Superior temporal gyrus (tissue), 1 donor: Measurements from ENCODE around the gene CCDC82.

Experiments
- DNase-seq: peaks from one replicate; pipeline ENCODE4 v3.0.0-alpha.2; 2016; ENCODE audit errors: extremely low spot score

Gene CCDC82

DNA sequence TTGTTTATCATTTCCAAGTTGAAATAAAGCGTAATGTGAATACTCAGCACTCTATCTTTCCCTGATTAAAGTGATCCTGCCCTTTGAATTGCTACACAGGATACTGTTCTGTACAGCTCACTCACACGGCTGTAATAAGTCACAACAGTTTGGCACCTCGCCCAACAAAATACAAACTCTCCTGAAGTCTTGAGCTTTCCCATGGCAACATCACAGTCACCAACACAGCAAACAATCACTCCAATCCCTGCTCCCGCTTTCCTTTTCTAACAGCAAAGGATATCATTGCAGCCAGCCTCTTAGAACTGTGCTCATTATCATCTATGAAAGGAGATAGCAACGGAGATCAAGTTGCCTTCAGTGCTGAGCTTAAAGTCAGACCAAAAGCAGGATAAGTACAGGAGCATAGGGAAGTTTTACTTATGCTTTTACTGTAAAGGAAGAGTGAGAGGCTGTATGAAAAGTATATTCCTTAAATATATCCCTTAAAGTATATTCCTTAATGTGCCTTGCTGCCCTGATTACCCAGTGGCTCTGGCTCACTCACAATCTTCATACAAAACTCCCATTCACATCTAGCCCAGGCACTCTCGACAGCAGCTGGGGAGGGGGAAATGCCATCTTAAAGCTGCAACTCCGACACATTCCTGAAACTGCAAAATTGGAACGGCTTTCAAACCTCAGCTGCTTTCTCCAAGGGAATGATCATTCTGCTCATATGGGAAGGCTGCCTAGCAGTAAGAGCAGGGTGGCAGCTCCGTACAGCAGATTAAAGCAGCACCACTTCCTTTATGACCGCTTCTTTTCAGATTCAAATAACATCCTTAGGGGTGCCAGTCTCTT is 82.6 kb downstream of the CCDC82 start:
- peak; percentile 68 for DNase-seq

DNA sequence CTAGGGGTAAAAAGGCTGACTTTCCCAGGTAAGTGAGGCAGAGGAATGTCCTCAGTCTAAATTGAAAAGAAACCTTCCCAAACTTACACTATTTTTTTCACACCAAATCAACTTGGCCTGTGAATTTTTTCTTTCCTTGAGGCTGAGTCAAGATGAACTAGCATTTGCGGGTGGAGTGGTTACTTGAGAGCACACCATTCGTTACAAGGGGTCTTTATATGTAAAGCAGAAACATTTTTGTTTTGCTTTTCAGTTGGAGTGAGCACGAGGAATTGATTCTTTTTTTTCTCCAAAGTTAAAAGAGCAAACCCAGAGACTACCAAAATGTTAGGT is 83.1 kb downstream of the CCDC82 start:
- DNase-seq = no peak

DNA sequence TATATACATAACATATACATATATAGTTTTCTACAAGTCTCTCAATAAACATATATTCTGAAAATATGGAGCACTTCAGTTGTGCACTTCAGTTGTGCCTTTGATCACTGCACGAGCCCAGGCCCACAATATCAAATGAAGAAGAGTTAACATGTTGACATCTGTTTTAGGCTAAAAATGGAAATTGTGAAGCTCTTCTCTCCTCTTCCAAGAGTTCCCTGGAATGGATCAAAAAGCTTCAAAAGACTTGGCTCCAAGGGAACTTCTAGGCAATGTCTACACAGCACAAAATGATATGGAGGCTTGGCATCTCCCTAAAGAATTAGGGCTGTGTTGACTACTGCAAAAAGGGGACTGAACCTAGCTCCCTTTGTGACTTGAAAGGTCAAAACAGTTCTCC is 83.6 kb downstream of the CCDC82 start:
- no peak for DNase-seq

DNA sequence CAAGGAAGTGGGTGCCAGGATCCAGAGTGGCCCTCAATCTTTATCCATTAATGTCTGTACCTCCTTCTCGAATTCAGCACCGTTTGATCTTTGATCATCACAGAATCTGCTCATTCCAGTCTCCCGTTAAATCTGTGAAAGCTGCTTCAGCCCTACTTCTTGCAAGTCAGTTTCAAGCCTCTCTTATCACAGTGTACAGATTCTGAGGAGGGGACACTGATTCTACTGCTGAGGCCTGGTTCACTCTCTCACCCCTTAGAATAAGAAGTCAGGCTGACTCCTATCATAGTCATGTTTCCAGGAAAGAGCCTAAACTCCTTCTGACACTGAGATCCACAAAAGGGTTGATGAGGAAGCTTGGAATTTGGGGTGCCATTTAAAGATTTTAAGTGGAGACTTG is 85.7 kb downstream of the CCDC82 start:
- no peak for DNase-seq

DNA sequence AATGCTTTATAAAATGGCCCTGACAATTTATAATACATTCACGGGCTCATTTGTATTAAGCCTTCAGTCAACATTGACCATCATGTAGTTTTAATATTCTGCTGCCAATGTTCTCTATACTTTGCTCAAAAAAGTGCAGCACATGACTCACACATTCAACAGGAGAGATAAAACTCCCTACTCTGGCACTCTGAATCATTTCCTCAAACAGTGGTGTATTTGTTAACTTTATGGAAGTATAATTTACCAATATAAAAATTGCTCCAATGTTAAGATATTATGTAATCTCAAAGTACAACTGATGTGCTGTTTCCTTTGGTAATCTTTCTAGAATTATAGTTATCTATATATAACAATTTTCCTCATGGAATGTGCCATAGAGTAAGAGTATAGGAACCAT is 86.6 kb downstream of the CCDC82 start:
- DNase-seq = no peak
